ENCODE data around the gene LRRC71.

LRRC71 gene

DNA sequence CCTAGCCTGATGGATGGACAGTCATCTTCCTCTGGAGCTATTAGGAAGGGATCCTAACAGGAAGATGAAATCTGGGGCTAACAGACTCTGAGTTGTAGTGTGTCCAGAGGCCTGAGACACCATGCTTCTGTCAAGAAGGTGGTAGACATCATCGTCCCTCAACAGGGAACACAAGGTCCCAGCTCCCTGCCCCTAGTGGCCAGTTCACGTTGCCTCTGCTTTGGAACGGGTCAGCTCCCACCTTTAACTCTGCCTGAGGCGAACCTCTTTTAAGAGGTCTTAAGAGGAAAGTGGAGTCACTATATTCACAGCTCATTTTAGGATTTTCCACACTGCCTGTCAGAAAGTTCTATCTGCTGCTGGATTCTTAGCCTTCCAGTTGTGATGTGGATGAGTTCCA lies 28.3 kb downstream of the LRRC71 start:
- no peak for DNase-seq

DNA sequence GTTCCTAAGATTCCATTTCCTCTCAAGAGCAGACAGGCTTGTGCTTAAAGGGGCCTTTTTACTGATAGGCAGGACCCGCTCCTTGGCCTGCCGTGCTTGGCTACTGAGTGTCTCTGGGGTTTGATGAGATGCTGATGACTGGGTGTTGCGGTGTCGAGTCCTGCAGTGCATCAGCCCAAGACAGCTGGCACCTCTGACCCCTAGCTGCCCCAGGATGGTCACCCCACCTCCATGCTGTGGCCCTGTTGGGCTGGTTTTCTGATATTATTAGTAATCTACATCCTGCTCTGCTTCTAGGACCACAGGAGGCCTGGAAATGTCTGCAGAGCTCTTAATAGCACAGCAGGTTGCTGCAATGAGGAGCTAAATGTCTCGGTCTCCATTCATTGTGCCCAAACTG lies 28.7 kb downstream of the LRRC71 start:
- DNase-seq, result peak; percentile 3

DNA sequence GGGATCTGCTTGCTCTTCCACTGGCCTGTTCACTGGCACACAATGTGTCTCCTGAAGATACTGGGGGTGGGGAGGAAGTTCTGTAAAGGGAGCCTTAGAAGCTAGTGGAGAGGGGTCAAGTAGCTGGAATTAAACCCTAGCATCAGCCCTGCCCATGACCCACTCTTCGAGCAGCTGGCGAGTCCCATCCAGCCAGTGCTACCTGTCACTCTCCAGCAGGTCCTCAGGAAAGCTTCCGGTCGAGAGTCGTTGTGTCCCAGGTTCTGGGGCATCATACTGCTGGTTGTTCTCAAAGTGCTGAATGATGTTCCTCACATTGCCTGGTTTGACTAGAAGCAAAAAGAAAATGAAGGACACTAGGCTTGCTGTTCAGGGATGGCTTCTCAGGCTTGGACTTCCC lies 30.9 kb downstream of the LRRC71 start:
- peak; percentile 15 for DNase-seq

DNA sequence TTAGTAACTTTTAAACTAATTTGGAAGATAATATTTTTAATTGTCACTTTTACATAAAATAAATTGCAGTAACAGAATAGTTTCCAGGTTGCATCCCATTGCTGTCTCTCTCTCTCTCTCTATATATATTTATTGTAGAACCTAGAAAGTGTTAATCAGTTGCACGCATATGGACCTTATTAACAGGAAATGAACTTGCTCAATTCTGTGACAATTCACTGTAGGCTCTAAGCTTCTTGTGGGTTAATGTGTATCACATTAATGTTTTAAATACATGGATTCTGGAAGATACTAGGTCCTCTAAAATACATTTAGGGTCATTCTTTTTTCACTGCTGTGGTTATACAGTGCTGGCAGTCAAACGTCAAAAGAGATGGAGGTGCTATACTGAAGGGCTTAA lies 33.1 kb downstream of the LRRC71 start:
- DNase-seq, result no peak

DNA sequence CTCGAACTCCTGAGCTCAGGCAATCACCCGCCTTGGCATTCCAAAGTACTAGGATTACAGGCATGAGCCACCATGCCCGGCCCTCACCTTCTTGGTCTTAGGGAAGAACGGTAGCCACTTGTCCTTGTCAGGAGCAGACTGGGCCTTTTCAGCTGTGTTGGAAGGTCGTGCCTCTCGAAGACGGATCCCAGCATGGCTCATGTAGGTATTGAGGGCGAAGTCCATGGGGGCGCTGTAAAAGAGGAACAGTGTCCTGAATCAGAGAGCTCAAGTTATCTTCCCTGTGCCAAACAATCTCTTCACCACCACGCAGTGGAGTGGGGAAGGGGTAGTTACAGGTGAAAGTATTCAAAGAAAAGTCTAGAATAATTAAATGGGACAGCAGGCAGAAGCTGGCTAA lies 35.9 kb downstream of the LRRC71 start:
- no peak for DNase-seq

DNA sequence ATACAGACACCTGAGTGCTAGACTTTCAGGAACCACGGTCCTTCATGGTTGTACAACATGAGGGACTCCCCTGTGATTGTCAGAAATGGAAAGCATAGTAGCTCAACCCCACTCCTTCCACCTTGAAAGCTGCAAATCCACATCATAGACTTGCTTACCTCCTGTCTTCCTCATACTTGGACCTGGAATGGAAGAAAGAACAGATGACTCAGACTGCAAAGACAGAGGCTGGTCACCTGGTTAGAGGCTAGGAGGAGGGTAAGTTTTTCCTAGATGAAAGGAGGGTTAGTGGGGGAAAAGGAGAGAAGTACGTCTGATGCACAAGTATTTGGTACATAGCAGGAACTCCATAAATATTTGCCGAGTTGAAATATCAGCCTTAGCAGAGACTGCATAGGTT lies 37.2 kb downstream of the LRRC71 start:
- no peak for DNase-seq

DNA sequence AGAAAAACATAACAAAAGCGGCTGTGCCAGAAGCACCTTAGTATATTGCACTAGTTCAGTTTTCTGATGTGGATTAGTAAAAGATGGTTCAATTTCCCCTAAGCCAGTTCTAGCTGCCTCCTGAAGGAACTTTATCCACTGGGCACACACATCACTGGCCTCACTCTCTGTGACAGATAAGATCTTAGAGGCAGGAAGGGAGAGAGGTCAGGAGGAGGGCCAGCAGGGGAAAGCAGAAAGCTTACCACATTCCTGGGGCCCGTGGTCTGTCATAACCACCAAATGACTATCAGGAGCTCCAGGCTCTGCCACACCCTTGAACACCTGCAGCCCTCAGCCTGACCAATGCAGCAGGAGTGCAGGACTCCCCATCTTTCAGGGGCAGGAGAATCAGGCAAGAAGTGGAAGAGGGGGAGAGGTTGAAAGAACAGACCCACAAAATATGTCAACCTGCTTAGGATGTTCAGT lies 37.8 kb downstream of the LRRC71 start:
- no peak for DNase-seq

DNA sequence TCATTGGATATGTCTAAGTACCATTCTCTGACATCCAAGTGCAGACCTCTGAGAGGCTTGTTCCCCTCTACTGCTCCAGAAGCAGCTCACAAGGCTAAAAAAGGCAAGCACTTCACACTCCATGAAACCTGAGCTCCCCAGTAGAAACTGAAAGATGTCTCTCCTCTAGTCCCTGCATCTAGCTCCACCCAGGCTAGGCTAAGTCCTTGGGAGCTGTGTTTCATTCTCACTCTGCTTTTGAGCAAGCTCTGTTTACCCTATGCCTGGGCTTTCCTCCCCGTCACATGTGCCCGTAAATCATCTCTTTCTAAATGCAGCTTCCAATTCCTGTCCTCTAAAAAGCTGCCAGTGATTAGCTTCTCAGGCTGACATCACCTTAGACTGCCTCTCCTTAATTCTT lies 39.0 kb downstream of the LRRC71 start:
- DNase-seq, result no peak

DNA sequence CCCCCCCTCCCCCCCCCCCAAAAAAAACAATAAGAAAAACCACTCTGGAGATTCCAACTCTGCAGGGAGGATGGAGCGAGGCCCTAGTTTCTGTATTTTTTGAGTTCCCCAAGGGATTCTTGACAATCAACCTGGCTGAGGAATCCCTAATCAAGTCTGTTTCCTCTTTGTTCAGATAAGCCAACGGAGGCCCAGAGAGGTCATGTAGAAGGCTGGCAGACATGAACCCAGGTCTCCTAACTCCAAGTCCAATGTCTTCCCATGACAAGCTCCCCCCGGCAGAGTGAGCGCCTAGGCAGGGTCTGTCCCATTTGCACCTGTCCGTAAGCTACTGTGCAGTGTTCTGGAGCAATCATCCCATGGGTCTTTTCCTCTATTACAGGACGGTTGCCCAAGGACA lies 39.5 kb downstream of the LRRC71 start:
- no peak for DNase-seq

DNA sequence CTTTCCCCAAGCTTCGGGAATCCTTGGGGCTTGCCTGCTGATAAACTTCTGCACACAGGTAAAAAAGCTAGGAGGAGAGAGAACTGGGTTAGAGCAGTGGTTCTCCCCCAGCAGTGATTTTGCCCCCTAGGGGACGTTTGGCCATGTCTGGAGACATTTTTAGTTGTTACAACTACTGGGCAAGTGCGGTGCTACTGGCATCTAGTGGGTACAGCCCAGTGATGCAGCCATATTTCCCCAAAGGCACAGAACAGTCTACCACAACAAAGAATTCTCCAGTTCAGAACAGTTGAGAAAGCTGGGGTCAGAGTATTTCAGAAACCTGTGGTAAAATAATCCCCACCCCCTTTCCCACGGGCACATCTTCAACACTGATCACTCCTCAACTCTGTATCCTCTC lies 41.3 kb downstream of the LRRC71 start:
- DNase-seq, result no peak

DNA sequence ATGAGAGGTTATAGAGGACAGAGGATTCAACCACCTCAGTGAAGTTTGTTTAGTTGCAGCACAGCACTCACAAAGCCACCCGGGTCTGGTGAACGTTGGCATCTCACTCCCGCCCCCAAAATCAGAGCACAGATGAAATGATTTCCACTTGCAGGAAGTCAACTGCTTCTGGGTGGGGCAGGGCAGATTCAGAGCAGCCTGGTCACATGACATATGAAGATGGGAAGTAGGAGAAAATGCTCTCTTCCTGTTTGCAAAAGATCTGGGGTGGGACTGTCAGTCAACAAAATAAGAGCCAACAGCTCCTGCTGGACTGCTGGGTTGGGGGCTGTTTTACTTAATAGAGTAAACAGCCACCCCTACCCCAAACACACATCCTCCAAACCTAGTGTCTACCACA lies 43.2 kb downstream of the LRRC71 start:
- no peak for DNase-seq

DNA sequence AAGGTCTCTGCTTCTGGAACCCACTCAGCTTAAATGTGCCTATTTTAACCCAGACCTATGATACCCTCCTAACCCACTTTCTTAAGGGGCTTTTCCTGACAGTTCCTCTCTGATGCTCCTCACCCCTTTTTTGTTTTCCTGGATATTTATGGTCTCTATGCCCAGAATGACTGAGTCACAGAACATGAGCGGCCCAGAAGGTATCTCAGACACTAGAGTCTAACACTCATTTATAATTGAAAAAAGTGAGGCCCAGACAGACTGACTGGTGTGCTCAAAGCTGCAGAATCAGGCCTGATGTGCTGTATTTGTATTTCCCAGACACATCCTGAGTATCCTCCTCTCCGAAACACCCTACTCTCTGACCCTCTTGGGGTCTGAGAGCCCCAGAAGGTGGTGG lies 44.0 kb downstream of the LRRC71 start:
- DNase-seq, result no peak

DNA sequence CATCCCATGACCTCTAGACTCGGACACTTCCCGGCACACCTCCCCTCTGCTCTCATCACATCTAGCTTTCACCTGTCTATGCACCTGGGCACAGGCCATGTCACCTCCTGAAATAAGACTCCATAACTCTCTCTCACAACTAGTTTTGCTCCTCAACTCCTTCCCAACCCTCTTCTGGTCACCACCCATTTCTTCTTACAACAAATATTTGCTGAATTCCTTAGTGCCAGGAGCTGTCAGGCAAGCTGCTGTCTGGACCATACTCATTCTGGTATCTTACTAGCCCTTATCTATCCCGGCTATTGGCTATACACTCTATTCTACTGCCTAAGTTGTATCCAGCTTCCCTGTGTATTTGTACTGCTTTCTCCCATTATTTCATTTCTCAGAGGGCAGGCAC lies 49.1 kb downstream of the LRRC71 start:
- no peak for DNase-seq

DNA sequence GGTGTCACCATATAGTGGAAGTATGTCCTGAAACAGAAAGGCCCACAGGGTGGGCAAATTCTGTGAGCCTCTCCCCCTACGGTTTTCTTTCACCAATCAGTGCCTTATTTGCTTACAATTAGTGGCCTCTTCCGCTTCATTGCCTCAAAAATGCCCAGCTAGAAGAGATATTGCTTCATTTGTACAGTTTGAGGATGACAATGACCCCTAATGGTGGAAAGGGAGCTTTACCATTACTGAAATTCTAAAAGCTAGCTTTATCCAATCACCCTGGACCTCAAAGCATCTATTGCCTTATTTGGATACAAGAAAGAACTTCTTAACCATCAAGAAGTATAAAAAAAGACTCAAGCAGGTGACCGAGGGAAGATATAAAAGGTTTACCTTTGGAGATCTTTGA lies 49.6 kb downstream of the LRRC71 start:
- no peak for DNase-seq

DNA sequence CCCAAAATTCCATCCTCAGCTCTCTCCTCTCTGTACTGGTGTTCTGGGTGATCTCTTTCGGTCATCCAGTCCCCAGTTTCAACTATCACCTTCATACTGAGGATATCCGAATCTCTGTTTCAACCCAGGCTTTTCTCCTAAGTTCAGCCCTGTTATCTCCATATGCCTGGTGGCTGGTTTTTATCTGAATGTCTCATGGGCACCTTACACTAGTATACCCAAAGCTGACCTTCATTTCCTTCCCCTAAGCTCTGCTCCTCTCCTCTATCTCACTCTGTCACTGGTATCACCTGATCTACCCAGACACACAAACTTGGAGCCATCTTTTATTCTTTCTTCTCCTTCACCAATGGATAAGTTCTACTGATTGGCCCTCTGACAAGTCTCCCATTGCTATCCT lies 53.0 kb downstream of the LRRC71 start:
- DNase-seq, result no peak

DNA sequence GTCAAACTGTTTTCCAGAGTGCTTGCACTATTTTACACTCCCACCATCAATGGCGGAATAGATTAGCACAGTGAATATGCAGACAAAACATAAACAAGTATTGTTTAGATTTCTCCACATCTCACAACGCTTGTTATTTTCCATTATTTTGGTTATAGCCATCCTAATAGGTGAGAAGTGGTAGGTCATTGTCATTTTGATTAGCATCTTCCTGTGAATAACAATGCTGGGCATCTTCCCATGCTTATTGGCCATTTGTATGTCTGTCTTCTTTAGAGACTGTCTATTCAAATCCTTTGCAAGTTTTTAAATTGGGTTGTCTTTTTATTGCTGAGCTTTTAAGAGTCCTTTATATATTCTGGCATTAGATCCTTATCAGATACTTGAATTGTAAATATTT lies 54.7 kb downstream of the LRRC71 start:
- DNase-seq, result no peak

DNA sequence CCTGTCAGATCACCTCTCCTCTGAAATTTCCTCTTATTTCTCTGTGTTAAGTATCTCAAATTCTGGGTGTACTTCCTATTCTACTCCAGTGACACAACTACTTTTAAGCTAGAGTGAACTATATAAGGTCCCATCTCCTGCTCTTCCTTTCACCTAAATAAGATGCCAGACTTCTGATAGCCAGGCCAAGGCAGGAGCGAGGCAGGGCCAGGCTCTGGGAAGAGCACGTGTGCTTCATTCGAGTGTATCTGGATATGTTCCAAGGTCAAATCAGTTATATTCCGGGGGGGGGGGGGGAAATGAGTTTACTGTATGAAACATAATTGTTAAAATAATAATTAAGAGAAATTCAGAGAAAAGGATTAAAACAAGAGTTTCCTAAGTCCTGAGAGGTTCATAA lies 60.1 kb downstream of the LRRC71 start:
- no peak for DNase-seq
